ENCODE measurements around the gene RIMS4.
"Not testable (repeated sequence)": the region's sequence is repeated elsewhere in the genome, so short reads cannot be mapped to it uniquely, and the experiment has no call there.

The RIMS4 gene

GRCh38 chr20:44792796-44793195 lies 17.6 kb downstream of the RIMS4 start:
- DNase-seq: no peak

GRCh38 chr20:44790638-44791393 lies 19.5 kb downstream of the RIMS4 start:
- no peak for DNase-seq

DNA sequence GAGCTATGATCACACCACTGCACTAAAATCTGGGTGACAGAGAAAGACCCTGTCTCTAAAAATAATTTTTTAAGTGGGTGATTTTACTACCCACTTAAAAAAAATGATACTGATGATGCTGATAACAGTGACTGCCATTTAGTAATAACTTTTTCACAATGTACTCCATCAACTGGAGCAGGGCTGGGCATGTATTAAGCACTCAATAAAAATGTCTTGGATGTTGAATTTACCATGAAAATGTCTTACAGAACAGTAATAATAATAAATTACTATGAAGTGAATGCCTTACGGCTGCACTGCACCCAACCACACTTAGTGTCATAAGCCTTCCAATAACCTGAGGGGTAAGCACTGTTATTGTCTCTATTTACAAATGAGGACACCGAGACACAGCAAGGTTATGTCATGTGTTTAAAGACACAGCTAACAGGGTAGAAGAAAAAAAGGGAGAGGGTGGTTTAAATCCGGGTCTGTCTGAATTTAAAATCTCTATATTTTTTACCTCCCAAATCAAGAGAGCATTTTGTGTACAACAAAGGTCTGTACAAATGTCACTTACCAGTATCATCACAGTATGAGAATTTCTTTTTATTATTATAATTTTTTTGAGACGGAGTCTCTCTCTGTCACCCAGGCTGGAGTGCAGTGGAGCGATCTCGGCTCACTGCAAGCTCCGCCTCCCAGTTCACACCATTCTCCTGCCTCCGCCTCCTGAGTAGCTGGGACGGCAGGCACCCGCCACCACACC lies 21.5 kb downstream of the RIMS4 start:
- DNase-seq: no peak

DNA sequence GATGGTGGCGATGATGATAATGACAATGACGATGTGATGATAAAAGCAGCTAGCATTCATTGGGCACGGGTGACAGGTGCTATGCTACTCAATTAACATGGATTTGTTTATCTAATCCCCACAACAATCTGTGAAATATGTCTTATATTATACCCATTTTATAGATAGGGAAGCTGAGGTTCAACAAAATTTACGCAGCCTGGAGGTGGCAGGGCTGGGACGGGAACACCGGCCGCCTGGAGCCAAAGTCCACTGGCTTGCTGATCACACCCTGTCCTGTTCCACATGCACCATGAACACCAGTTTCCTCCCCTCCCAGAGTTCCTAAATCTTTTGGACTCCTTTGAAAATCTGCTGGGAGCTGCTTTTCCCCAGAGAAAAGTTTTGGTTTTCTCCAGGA lies 23.0 kb downstream of the RIMS4 start:
- DNase-seq: no peak

DNA sequence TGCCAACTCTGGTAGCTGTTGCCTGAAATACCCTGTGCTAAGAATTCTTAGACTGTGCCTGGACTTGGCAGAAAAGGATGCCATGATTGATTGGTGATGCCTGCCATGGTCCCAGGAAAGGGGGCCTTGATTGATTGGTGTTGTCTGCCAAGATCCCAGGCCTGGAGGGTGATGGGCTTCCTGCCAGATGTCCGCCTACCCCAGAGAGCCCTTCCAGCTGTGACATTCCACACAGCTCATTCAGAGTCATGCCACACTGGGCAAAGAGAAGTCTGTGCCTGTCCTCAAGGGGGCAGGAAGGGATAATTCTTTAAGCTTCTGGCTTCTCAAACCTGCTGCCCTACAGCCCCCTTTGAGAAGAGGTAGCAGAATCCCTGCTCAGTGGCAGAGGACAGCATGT lies 24.6 kb downstream of the RIMS4 start:
- DNase-seq: no peak

DNA sequence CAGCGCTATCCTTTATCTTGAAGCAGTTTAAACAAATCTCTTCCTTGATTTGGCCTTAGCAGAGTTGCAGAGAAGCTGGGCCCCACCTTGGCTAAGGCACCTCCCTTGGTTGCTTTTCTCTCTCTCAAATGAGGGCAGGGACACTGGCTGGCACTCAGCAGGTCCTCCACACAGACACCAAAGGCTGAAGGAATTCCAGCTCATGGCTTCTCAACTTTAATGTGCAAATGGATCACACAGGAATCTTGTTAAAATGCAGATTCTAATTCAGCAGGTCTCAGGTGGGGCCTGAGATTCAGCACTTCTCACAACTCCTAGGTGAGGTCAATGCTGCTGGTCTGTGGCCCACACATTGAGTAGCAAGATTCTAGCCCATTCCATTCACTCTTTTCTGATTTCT lies 25.7 kb downstream of the RIMS4 start:
- DNase-seq: no peak

DNA sequence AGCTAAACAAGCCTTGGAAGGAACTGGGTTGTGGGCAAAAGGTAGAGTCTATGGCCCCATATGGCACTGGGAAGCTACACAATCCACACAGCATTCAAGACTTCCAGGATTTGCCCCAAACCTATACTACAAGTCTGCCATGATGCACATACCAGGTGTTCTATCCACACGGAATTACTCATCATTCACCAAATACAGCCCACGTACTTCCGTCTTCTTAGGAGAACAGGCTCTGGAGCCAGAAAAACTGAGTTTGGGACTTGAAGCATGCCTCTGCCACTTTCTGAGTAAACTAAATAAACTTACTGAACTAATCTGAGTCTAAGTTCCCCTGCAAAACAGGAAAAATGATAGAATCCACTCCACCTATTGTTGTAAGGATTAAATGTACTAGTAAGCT lies 28.6 kb downstream of the RIMS4 start:
- DNase-seq: no peak

DNA sequence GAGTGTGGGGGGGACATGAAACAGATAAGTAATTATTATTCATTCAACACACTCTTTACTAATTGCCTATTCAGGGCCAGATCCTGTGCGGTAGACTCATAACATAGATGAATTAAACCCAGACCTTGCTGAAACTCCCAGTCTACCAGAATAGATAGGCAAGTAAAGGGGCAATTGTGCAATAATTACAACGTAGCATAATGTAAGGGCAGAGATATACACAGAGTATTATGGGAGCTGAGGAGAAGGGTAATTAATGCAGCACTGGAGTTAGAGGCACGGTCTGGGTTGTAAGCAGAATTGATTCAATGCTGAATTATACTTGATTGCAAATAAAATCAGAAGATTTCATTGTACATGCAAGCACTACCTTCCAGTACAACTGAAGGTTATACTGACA lies 29.2 kb downstream of the RIMS4 start:
- no peak for DNase-seq

GRCh38 chr20:44780226-44780625 lies 30.1 kb downstream of the RIMS4 start:
- no peak for DNase-seq

DNA sequence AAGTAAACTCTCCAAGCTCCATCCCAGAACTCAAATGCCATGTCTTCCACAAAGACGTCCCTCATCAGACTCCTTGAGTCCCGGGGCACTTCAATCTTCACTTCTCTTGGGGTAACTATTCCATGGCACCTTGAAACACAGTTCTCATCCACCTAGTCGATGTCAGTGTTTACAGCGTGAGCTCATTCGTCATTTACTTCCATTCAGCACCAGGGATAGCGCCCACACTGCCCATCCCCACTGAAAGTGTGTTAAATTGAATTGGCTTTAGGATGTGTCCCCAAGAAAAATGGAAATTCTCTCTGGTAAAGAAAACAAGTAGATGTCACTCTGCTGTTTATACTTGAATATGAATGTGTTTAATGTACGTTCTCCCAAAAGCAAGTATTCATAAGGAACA lies 33.4 kb downstream of the RIMS4 start:
- no peak for DNase-seq

- no peak for DNase-seq
Measured at GRCh38 chr20:44773070-44773829, 37.1 kb downstream of the RIMS4 start.

GRCh38 chr20:44772636-44773035 lies 37.7 kb downstream of the RIMS4 start:
- DNase-seq: no peak

- DNase-seq: no peak
Measured at GRCh38 chr20:44771172-44771535, 39.2 kb downstream of the RIMS4 start.

- no peak for DNase-seq
Measured at GRCh38 chr20:44770484-44771171, 39.7 kb downstream of the RIMS4 start.

- no peak for DNase-seq
Measured at GRCh38 chr20:44769481-44769863, 40.9 kb downstream of the RIMS4 start.

DNA sequence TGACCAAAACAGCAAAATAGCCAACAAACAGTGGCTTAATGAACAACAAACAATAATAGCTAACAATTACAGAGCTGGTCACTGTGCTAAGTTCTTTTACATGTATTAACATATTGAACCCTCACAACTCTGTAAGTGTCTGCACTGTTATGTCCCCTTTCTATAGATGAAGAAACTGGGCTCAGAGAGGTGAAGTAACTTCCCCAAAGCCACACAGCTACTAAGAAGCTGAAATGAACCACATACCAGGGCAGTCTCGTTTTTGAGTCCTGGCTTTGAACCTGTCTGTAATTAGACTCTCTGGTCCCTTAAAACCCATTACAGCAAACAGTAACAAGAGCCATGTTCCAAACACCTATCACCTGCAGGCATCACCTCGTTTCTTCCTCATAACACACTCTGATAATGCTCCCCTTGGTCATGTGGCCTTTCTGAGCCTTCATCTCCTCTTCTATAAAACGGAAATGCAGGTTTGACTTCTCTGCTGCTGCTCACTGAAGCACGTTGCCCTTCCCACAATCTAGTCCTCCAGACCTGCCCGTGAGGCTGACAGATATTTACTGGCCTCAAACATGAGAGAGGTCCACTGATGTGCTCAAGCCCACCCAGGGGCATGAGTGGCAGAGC lies 41.4 kb downstream of the RIMS4 start:
- DNase-seq: no peak

DNA sequence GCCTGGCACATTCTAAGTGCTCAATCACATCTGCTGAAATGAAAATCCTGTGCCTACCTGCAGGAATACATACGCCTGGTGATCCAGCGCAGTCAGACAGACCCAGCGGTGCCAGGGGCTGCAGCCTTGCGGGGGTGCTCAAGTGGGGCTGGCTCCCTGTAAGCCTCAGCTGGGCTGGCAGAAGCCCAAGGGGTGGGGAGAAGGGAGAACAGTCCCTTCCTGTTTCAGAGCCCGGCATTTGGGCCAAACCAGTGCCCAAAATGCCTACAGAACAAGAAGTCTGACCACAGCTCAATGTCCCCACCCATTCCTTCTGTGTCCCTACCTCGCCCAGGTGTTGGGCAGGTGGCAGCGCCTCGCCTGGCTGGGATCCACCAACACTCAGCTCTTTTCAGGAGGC lies 42.1 kb downstream of the RIMS4 start:
- DNase-seq: no peak

DNA sequence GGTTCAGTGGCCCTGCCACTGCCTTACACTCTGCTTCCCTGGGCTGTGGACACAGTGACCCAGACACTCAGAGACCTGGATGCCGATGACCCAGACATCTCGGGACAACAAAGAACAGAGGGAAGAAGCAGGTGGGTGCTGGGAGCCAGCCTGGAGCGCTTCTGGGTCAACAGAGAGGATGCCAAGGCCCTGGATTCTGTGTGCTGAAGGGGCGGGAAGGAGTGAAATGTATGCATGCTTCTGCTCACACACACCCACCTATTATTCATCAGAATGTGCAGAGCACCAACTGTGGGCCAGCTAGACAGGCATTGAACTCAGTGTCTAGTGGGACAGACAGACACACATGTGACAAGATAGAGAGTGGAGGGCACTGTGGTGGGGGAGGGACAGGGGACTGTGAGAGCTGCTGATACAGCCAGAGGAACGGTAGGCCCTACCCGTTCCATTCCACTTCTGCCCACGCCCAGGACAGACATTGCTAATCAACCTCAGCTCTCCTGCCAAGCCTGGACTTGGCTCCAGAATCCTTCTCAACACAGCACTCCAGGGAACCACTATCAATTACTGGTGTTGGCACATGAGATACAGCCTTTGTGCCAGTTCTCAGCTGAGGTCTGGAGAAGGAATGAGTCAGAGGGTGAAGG lies 44.5 kb downstream of the RIMS4 start:
- DNase-seq: no peak

- no peak for DNase-seq
Measured at GRCh38 chr20:44765091-44765490, 45.3 kb downstream of the RIMS4 start.

DNA sequence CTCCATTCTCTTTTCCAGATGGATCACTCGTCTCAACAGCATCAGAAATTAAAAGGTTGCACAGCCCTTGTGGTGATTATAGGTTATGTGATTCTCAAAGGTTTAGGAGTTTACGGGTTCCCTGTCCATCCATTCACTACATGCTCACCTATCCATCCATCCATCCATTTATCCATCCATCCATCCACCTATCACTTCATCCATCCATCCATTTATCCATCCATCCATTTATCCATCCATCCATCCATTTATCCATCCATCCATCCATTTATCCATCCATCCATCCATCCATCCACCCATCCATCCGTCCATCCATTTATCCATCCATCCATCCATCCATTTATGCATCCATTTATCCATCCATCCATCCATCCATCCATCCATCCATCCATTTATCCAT lies 46.5 kb downstream of the RIMS4 start:
- not testable (repeated sequence) for DNase-seq

DNA sequence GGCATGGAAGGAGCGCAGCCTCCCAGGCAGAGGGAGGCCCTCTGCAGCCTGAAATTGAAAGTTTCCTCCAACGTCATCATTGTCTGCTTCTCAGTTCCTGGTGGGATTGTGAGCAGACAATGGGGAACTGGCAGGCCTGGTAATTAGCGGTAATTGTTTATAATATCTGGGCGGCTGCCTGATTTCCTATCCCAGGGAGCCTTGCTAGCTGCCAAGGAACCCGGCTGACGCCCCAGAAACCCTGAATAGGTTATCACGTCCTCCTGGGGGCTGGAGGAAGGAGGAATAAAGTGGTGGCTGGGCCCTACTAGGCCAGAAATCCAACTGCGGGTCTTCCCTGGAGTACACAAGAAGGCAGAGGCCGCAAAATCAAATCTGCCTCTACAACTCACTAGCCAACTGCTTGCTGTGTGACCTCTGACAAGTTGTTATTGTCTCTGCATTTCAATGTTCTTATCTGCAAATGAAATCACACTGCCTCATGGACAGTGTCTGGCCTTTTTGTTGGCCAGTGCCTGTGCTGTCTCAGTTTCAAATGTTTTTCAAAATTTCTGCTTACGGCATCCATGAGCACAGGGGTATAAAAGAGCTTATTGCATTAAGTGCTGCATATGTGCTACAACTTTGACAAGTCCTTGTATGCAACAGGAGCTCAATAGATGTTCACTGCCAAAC lies 47.7 kb downstream of the RIMS4 start:
- no peak for DNase-seq

- no peak for DNase-seq
Measured at GRCh38 chr20:44761423-44761822, 48.9 kb downstream of the RIMS4 start.

All from activated gamma-delta T cell (primary cell).